Gastrocnemius medialis (tissue), 4 donors: ENCODE measurements around the gene BANK1. TPM values are rescaled to one million over a fixed set of nuclear protein-coding genes. Genes with fewer than 3 reads are reported as not detected.

ENCODE experiments used
- ATAC-seq, 2 donors: fragments of 150-250 bp; one replicate each; pipeline ENCODE4 v1.9.1; 2016
- DNase-seq, 2 donors: peaks; one replicate each; pipeline ENCODE4 v3.0.0-alpha.2; 2019
- H3K27ac ChIP-seq, 4 donors: fragments of 200-600 bp; sonication (generic); 1 replicate in 1 of 4; 2 replicates in 3 of 4; pipeline ENCODE4 v1.5.1; 2016 to 2018; ENCODE audit warnings: mild to moderate bottlenecking in 2 of 4, moderate library complexity in 1 of 4
- H3K27me3 ChIP-seq, 3 donors: fragments of 200-600 bp; sonication (generic) in 2 of 3; 1 replicate in 1 of 3; 2 replicates in 2 of 3; pipeline versions ENCODE4 v1.5.1 to v1.6.0; 2016 to 2019; ENCODE audit warnings: mild to moderate bottlenecking in 1 of 3, moderate library complexity in 1 of 3
- H3K36me3 ChIP-seq, 2 donors: fragments of 200-600 bp; sonication (generic) in 1 of 2; one replicate each; pipeline ENCODE4 v1.5.1; 2017 to 2018
- H3K4me1 ChIP-seq, 2 donors: fragments of 200-600 bp; sonication (generic) in 1 of 2; one replicate each; pipeline ENCODE4 v1.5.1; 2016 to 2017; ENCODE audit warnings: mild to moderate bottlenecking in 2 of 2
- H3K4me3 ChIP-seq, 4 donors: fragments of 200-600 bp; sonication (generic) in 3 of 4; 1 replicate in 1 of 4; 2 replicates in 3 of 4; pipeline ENCODE4 v1.5.1; 2016 to 2019; ENCODE audit warnings: mild to moderate bottlenecking in 2 of 4
- H3K9me3 ChIP-seq, 3 donors: fragments of 200-600 bp; sonication (generic) in 2 of 3; 1 replicate in 1 of 3; 2 replicates in 2 of 3; pipeline ENCODE4 v1.5.1; 2016 to 2019
- POLR2A ChIP-seq, 2 donors: fragments of 450-650 bp; IDR thresholded peaks; one replicate each; pipeline ENCODE4 v1.6.1; 2017; ENCODE audit warnings: antibody characterized with exemption in 2 of 2, mild to moderate bottlenecking in 2 of 2, moderate library complexity in 2 of 2
- in situ Hi-C, 4 donors: fragments of 200-750 bp; cut with MboI; loops; one replicate each; pipeline versions ENCODE4 v1.15.0 to v1.8.0; 2017; ENCODE audit warnings: low sequenced_read_pairs in 4 of 4
- intact Hi-C: fragments of 100-400 bp; cut with DNase I; formaldehyde crosslinking; loops from one replicate; pipeline ENCODE4 v1.15.1; 2023; ENCODE audit warnings: low total_unique reads
- total RNA-seq, 4 donors: library from RNA; depleted of rRNA; stranded (reverse); fragments of >200 nt; gene quantifications; one replicate each; pipeline versions ENCODE4 v1.1.0 to v1.2.3, GENCODE V29; 2016
- TF ChIP-seq, protein P1 (sequence below), 5 experiments: fragments of 450-650 bp in 3 of 5; fragments of 200-600 bp in 2 of 5; sonication (generic) in 2 of 5; IDR thresholded peaks in 4 of 5; conservative IDR thresholded peaks in 1 of 5; 1 replicate in 4 of 5; 2 replicates in 1 of 5; pipeline ENCODE4 v1.5.1; 2016 to 2019; ENCODE audit warnings: antibody characterized with exemption in 5 of 5, mild to moderate bottlenecking in 3 of 5, moderate library complexity in 3 of 5

The BANK1 gene
- total RNA-seq, 4 donors from 2014 or later, result 0.10 to 0.91 (median 0.26) TPM

DNA sequence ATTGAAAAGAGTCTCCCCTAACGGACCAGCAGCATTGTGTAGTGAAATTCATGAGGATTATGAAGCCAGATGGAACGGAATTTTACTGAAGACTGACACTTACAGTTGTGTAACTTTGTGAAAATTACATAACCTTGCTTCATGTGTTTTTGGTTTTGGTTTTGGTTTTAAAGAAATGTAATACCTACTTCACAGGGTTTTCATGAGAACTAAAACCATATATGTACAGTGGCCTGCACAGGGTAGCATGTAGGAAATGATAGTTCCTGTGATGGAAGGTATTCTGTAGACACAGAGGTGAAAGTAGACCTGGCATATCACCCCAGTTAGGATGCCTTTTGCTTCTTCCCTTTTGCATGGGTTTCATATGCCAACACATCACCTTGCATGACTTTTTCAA, 247.0 kb downstream of the BANK1 start:
- Histone ChIP-seq H3K27me3 (no peaks in the 10 kb centered on the region), H3K9me3 (no peaks in the 10 kb centered on the region), H3K27ac (no peak overlapping the region), H3K36me3 (no peaks in the 10 kb centered on the region), H3K4me1 (peaks cover 12% of the 10 kb centered on the region in 2 donors), H3K4me3 (no peak overlapping the region)
- ATAC-seq (no peak), DNase-seq (no peak)
- in situ Hi-C loops (no loop called here), intact Hi-C loops (no loop called here)
- no peak for TF ChIP-seq POLR2A (IDR thresholded peaks at IDR 0.05)
- TF ChIP-seq, protein P1, sequence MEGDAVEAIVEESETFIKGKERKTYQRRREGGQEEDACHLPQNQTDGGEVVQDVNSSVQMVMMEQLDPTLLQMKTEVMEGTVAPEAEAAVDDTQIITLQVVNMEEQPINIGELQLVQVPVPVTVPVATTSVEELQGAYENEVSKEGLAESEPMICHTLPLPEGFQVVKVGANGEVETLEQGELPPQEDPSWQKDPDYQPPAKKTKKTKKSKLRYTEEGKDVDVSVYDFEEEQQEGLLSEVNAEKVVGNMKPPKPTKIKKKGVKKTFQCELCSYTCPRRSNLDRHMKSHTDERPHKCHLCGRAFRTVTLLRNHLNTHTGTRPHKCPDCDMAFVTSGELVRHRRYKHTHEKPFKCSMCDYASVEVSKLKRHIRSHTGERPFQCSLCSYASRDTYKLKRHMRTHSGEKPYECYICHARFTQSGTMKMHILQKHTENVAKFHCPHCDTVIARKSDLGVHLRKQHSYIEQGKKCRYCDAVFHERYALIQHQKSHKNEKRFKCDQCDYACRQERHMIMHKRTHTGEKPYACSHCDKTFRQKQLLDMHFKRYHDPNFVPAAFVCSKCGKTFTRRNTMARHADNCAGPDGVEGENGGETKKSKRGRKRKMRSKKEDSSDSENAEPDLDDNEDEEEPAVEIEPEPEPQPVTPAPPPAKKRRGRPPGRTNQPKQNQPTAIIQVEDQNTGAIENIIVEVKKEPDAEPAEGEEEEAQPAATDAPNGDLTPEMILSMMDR (IDR thresholded peaks at IDR 0.05 in 4 of 5, conservative IDR thresholded peaks at IDR 0.05 in 1 of 5), result no peak

DNA sequence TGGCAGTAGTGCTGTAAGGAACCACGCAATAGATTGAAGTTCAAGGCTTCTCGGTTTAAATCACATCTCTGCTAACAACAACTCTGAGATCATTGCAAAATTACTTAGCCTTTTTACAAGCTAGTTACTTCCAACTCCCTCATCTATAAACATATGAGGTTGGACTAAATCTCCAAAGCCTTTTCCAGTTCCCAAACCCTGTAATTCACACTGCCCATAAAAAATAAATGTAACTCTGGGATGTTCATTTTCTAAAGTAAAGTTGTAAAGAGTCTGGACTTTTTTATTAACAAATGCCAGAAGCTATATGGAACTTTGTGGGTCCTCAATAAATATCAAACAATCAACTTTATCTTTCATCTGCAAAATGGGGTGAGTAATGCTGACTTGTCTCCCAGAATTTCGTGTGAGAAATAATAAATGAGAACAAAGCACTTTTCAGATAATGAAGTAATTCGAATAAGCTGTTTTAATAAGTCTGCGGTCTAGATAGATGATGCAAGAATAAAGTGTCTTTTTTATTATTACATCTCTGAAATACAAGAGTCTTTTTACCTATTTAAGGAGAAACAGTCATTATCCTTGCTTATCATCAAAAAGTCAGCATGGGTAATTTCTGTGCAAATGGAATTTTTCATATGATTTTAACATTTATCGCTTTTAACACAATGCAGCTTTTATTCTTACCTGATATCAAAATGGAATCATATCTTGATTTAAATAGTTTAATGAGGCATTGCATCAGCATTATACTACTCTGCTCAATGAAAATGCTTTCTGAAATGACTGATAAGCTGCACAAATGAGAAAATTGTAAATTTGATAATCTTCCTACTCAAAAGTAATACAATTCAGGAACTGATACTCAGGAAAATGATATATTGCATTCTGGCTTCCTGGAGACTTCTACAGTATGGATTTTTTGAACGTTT, 252.6 kb downstream of the BANK1 start:
- Histone ChIP-seq H3K4me3 (no peak overlapping the region), H3K36me3 (no peaks in the 10 kb centered on the region), H3K27me3 (no peaks in the 10 kb centered on the region), H3K4me1 (no peaks in the 10 kb centered on the region), H3K9me3 (no peaks in the 10 kb centered on the region), H3K27ac (no peak overlapping the region)
- TF ChIP-seq, protein P1 (IDR thresholded peaks at IDR 0.05 in 4 of 5, conservative IDR thresholded peaks at IDR 0.05 in 1 of 5), result no peak
- TF ChIP-seq POLR2A (IDR thresholded peaks at IDR 0.05), result no peak
- in situ Hi-C loops, result no loop called here
- DNase-seq, result no peak
- intact Hi-C loops, result no loop called here
- ATAC-seq, result no peak

DNA sequence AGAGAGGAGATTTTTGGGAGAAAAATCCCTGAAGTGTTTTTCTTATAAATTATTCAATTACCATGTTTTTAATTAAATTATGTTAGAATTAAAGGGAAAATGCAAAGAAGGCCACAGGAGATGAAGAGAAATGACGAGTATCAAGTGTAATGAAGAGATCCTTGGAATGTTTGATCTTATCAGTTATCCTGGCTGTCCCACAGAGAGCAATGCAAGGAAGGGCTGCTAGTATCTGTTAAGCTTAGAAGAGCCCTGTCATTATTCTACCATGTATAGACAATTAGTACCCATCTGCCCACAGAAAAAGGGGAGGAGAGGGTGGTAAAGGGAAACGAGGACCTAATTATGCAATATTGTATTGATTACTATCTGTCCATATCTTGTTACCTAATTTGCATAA, 257.1 kb downstream of the BANK1 start:
- Histone ChIP-seq H3K4me3 (no peak overlapping the region), H3K36me3 (no peaks in the 10 kb centered on the region), H3K4me1 (no peaks in the 10 kb centered on the region), H3K27me3 (no peaks in the 10 kb centered on the region), H3K9me3 (no peaks in the 10 kb centered on the region), H3K27ac (no peak overlapping the region)
- in situ Hi-C loops, result no loop called here
- ATAC-seq, result no peak
- intact Hi-C loops, result no loop called here
- no peak for DNase-seq
- no peak for TF ChIP-seq POLR2A (IDR thresholded peaks at IDR 0.05)
- TF ChIP-seq, protein P1 (IDR thresholded peaks at IDR 0.05 in 4 of 5, conservative IDR thresholded peaks at IDR 0.05 in 1 of 5), result no peak

DNA sequence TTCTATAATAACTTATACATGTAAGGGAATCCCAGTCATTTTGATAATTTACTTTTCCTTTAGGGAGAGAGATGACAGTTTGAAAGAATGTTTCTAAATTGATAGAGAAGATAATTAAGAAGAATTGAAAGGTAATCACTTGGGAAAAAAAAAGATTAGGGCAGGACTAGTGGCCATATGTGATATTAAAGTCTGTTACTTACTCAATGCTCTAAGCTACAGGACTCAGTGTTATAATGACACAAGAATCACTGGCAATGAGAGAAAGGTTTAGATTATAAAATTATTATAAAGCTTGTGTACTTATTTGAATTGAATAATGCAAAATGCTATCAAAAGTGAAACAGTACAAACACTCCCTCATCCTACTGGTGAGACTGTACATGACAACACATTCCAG, 265.3 kb downstream of the BANK1 start:
- TF ChIP-seq, protein P1 (IDR thresholded peaks at IDR 0.05 in 4 of 5, conservative IDR thresholded peaks at IDR 0.05 in 1 of 5), result no peak
- TF ChIP-seq POLR2A (IDR thresholded peaks at IDR 0.05), result no peak
- Histone ChIP-seq H3K36me3 (no peaks in the 10 kb centered on the region), H3K4me3 (no peak overlapping the region), H3K9me3 (no peaks in the 10 kb centered on the region), H3K27ac (no peak overlapping the region), H3K27me3 (no peaks in the 10 kb centered on the region), H3K4me1 (no peaks in the 10 kb centered on the region)
- DNase-seq (no peak), ATAC-seq (no peak)
- intact Hi-C loops (no loop called here), in situ Hi-C loops (no loop called here)
